KG1 (cell line): ENCODE results near the gene FYN.
"Not testable (repeated sequence)": the region's sequence is repeated elsewhere in the genome, so short reads cannot be mapped to it uniquely, and the experiment has no call there.

Source experiments
- DNase-seq: peaks from one replicate; lab custom pipeline; 2025; lab: John Stamatoyannopoulos, UW

Gene FYN

GRCh38 chr6:111789598-111789997 lies 83.7 kb downstream of the FYN start:
- DNase-seq = no peak

DNA sequence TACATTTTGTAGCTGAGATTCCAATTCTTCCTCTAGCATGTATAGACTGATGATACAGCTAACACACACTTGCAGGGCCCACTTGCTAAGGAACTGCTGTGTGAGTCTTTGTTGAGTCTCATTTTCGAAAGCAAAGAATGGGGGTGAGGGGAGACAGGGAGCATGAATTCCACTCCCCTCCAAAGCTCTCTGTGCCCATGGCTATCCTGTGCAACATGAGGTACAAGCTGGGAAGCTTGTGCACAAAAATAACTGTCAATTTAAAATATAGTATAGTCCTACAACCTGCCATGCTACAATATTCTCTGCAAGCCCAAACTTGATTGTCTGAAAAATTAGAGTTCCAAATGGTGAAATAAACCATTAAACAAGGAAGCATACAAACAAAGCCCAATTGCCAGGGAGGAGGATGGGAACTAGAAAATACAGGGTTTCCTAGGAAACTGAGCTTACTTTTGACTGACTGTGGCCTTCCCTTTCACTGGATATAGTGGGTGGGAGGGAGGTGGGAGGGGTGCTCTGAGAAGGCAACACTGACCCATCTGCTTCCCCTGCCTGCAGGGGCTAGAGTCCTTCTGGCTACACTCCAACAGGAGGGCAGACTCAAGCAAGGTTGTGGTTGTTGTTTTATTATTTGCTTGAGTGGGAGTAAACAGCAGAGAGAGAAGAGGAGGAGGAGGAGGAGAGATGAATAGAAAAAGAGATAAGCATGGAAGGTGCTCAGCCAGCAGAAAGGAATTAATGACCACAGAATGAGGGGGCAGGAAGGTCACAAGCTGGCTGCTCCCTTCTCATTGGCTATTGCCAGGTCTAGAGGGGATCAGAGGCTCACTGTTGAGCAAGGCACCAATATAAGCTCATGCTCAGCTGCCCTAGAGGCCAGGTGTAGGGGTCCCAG lies 84.6 kb downstream of the FYN start:
- DNase-seq = no peak

- DNase-seq = not testable (repeated sequence)
Measured at GRCh38 chr6:111786151-111786550, 87.1 kb downstream of the FYN start.

DNA sequence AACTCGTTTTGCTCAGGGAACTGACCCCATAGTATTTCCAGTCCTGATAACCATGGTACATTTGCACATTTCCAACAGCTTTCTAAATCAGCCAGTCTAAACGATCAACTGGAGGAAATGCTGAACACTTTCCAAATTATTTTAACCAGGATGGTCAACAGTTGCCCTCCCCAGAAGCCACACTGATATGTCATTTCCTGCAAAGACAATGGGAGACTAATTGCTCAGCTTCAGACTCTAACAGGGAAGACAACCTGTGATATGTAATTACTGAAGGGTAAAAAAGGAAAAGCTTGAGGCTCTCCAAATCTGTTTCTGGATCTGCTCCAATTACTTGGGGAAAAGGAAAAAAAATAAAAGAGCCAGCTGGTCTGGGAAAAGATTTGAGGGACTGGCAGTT lies 88.8 kb downstream of the FYN start:
- no peak for DNase-seq

GRCh38 chr6:111782887-111783466 lies 90.3 kb downstream of the FYN start:
- DNase-seq = no peak

DNA sequence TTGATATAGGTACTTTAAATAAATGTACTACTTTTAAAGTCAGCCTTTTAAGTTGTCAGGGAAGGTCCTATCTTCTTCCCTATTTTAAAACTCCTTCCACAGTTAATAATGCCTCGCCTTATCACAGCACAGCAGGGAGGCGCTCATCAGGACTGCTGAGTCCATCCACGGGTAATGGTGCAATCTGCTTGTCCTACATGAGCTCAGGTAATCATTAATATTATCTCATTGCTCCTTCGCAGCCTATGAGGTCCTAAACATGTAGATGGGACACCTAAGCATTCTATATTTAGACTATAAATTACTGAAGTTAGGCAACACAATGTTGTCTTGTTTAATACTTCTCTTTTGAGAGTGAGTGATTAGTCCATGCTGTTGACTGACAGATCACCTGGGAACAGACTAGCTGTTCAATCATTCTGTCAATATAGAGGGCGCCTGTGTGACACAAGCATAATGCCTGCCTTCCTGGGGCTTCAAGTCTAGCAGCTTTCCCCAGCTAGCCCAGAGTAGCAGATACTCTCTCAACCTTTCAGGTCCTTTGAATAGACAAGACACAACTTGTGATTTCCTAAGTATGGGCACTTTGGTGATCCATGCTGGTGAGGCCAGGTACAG lies 91.0 kb downstream of the FYN start:
- no peak for DNase-seq

- no peak for DNase-seq
Measured at GRCh38 chr6:111781041-111781708, 92.1 kb downstream of the FYN start.

DNA sequence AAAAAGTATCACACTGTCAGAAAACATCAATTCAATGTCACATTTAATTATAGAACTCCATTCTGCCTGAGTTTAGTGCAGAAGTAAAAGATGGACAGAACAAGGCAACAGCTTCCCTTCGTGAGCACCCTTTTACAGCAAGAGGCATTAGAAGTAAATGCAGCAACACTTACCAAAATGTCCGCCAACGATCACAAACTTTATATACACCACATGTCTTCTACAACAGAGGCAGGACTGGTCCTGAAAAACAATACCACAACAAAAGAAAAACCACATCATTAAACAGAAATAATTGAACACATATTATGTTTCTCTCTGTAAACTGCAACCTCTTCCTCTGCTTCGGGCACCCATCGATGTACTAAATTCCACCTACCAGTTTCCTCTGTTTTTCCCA lies 92.9 kb downstream of the FYN start:
- DNase-seq = no peak

DNA sequence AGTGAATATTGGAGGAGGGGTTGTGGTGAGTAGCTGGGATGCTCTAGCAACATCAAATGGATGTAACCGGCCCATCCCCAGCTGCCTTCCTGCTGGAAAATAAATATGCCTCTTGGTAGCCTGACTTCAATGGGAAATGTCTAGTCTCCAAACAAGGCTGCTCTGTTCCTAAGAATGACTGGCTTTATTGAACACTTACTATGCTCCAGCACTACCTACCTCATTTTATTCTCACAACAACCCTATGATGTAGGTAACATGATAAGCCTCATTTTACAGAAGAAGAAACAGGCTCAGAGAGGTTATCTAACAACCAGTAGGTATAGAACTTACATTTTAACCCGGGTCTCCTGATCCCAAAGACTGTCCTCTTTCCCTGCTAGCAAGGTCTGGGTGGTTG lies 93.6 kb downstream of the FYN start:
- no peak for DNase-seq

- no peak for DNase-seq
Measured at GRCh38 chr6:111779031-111779430, 94.2 kb downstream of the FYN start.

DNA sequence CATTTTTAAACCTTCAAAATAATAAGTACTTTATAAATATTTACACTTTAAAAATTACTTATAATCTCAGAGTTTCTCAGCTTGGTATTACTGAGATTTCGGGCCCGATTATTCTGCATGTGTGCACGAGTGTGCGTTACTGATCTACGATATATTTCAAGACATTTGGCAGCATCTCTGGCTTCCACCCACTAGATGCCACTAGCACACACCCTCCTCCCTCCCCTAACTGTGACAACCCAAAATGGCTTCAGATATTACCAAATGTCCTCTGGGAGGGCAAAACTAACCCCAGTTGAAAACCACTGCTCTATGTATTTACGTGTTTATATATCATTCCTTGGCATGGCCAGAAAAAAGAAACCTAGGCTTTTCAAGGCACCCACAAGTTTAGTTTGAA lies 95.9 kb downstream of the FYN start:
- DNase-seq = no peak

DNA sequence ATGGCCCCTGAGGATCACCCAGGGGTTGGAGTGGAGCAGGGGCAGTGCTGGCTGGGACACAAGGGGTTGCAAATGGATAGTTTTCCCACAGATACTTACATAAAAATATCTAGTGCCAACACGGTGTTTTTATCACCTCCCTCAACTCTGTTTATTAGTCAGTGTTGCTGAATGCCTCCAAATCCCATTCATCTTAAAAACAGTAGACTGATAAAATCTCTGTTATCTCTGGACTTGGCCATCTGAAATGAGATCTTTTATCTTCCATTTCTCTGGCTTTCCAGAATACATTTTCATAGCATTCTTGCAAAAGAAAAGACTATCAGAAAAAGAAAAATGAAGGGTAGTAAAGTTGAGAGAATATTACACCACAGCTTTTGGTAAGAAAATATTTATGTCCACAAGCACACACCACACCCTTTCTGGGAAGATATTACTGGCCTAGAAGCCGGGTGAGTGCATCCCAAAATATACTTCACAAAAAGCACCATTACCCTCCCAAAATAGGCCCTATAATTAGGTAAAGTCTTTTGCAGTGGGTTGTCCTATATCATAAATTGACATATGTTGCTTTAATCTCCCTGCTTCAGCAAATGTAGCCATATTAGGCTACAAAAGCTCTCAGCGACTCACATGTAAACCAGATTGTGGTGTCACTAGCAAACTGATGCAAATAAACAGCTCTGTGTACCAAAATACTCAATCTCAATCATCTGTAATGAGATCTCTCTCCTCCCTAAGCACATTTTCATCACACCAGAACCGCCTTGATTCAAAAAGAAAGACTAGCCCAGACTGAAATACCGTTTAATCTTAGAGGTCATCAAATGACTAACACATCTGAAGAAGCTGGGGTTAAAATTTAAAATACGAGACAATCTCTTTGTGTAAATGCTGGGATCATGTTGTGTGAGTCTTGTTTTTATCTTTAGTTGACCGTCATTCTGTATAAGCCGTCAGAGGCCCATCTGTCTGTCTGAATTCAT lies 96.7 kb downstream of the FYN start:
- DNase-seq = no peak

- DNase-seq = no peak
Measured at GRCh38 chr6:111775145-111775922, 97.9 kb downstream of the FYN start.

DNA sequence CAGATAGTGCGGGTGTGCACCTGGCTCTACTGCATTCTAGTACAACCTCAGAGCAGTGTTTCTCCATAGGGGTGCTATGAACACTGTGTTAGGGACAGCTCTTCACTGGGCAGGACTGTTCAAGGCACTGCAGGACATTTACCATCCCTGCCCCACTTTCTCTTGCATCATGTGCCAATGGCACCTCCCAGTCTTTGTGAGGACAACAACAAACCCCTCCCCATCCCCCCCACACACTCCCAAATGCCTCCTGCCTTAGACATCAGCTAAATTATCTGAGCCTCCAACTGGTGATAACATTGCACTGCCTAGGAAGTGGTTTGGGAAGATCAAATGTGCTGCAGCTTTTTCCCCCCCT lies 98.9 kb downstream of the FYN start:
- DNase-seq = no peak

DNA sequence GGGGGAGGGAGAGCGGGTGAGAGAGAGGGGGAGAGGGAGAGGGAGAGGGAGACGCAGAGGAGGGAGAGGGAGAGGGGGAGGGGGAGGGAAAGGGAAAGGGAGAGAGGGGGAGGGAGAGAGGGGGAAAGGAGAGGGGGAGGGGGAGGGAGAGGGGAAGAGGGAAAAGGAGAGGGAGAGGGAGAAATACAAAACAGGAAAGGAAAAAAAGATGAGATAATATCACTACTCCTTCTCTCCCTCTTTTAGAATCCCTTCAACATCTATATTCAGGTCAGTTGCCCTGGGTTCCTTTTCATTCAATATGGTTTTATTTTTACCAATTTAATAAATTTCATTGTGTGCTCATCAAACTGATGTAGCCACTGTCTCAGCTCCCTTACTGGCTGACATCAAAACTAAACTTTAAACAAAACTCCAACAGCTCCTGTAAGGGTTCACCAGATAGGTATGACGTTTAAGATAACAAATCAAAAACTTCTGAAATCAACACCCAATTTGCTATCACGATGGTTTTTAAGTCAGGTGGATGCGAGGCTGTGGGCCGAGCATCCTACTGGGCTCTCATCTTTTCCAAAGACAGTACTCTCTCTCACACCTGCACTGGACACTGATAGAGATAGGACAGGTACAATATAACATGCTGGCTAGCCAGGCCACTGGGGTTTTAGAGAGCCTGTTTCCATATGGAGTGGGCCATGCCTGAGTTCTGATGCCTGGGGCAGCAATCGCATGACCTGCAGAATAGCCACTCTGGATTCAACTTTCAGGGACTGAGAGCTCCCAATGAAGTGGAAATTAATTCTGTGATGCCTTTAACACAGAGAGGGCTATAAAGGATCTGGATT lies 99.5 kb downstream of the FYN start:
- DNase-seq = no peak

GRCh38 chr6:111772381-111772780 lies 100.9 kb downstream of the FYN start:
- no peak for DNase-seq

DNA sequence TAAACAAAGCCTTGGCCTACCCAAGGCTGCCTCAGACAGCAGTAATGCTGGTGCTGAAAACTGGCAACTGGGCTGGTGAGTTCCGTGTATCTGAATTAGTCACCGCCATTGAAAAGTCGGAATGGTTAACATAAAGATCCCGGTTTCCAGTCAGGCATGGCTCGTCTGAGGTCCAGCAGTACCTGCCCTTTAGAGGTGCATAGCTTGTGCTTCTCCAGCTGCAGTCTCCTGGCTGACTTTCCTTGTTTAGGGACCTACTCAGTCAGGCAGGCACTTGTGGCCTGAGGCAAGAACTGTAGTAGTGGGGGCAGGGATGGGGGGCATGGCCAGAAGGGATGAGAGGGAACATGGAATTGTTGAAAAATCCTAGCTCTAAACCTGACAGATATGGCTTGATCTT lies 101.6 kb downstream of the FYN start:
- DNase-seq = no peak

GRCh38 chr6:111771094-111771432 lies 102.2 kb downstream of the FYN start:
- DNase-seq = no peak

DNA sequence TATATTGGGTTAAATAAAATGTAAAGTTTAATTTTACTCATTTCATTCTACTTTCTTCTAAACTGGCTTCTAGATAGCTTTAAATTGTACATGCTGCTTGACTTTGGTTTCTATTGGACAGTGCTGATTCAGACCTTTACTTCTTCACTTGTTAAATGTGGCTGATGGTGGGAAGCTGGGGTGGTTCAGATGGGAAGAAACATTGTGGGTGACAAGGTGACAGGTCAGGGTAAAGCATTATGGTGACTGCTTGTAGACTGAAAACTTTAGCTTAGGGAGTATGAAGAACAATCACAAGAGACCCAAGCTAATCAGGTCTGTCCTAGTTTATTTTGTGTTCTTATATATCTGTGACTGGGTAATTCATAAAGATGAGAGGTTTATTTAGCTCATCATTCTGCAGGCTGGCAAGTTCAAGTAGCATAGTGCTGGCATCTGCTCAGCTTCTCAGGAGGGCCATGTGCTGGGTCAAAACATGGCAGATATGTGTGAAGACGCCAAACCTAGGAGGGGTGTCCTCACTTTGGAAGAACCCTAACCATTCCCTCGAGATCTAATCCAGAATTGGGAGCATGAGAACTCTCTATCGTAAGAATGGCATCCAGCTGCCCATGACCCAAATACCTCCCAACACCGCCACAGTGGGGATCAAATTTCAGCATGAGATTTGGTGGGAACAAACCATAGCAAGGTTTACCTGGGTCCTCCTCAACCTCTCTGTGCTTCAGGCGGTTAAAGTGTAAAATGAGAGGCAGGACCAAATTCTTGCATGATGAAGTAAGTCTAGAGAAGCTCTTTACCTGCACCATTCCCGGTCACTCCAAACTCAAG lies 102.8 kb downstream of the FYN start:
- DNase-seq = no peak
